BE2C (cell line): Measurements from ENCODE around the gene NECAP2.

Source experiments
- DNase-seq: peaks from one replicate; pipeline ENCODE4 v3.0.0-alpha.2; 2020
- H3K27me3 ChIP-seq: fragments of 250-450 bp; sonication (Bioruptor Pico); 2 replicates; pipeline ENCODE4 v1.5.1; 2020; ENCODE audit warnings: mild to moderate bottlenecking
- H3K36me3 ChIP-seq: fragments of 250-450 bp; sonication (Bioruptor Pico); 2 replicates; pipeline ENCODE4 v1.5.1; 2020; ENCODE audit warnings: mild to moderate bottlenecking
- H3K4me1 ChIP-seq: fragments of 250-450 bp; sonication (Bioruptor Pico); 2 replicates; pipeline ENCODE4 v1.5.1; 2020
- H3K4me3 ChIP-seq: 2 replicates; pipeline ENCODE4 v1.5.1; 2011; ENCODE audit warnings: low read depth, low read length
- H3K9me3 ChIP-seq: fragments of 250-450 bp; sonication (Bioruptor Pico); 2 replicates; pipeline ENCODE4 v1.5.1; 2020
- CTCF ChIP-seq: IDR thresholded peaks from 2 replicates; pipeline ENCODE4 v1.5.1; 2012; ENCODE audit warnings: mild to moderate bottlenecking, low read depth, low read length

Gene NECAP2

GRCh38 chr1:16461681-16462080 is 21.2 kb downstream of the NECAP2 start:
- no peak for TF ChIP-seq CTCF
- H3K36me3 ChIP-seq: no peaks in the 10 kb centered on the region

GRCh38 chr1:16462773-16463330 is 22.3 kb downstream of the NECAP2 start:
- H3K36me3 ChIP-seq: no peaks in the 10 kb centered on the region
- H3K9me3 ChIP-seq: no peaks in the 10 kb centered on the region
- no peak for TF ChIP-seq CTCF

More at GRCh38 chr1:16461681-16462080, 21.2 kb downstream of the NECAP2 start:
- Histone ChIP-seq H3K27me3 (no peaks in the 10 kb centered on the region), H3K4me3 (no peak overlapping the region), H3K9me3 (no peaks in the 10 kb centered on the region), H3K4me1 (no peaks in the 10 kb centered on the region)
- DNase-seq: no peak

GRCh38 chr1:16464917-16465625 is 24.5 kb downstream of the NECAP2 start:
- Histone ChIP-seq H3K4me3 (no peak overlapping the region), H3K4me1 (no peaks in the 10 kb centered on the region), H3K9me3 (no peaks in the 10 kb centered on the region), H3K36me3 (no peaks in the 10 kb centered on the region), H3K27me3 (no peaks in the 10 kb centered on the region)
- no peak for DNase-seq
- TF ChIP-seq CTCF: no peak

More at GRCh38 chr1:16462773-16463330, 22.3 kb downstream of the NECAP2 start:
- DNase-seq: no peak
- Histone ChIP-seq H3K27me3 (no peaks in the 10 kb centered on the region), H3K4me3 (no peak overlapping the region), H3K4me1 (no peaks in the 10 kb centered on the region)

GRCh38 chr1:16468558-16468957 is 28.0 kb downstream of the NECAP2 start:
- TF ChIP-seq CTCF: no peak
- Histone ChIP-seq H3K4me3 (no peak overlapping the region), H3K27me3 (no peaks in the 10 kb centered on the region), H3K4me1 (no peaks in the 10 kb centered on the region), H3K9me3 (no peaks in the 10 kb centered on the region), H3K36me3 (no peaks in the 10 kb centered on the region)
- no peak for DNase-seq

- Histone ChIP-seq H3K36me3 (no peaks in the 10 kb centered on the region), H3K4me1 (no peaks in the 10 kb centered on the region)
Observed at GRCh38 chr1:16474166-16474800, 33.8 kb downstream of the NECAP2 start.

More at GRCh38 chr1:16474166-16474800, 33.8 kb downstream of the NECAP2 start:
- no peak for TF ChIP-seq CTCF
- no peaks in the 10 kb centered on the region for H3K27me3 ChIP-seq
- no peak overlapping the region for H3K4me3 ChIP-seq
- no peaks in the 10 kb centered on the region for H3K9me3 ChIP-seq
- DNase-seq: no peak
